Gastroesophageal sphincter (tissue), 4 donors: ENCODE data around the gene PTPRN2. TPM values are rescaled to one million over a fixed set of nuclear protein-coding genes. Genes with fewer than 3 reads are reported as not detected.
A peak's percentile ranks its signal among the peaks of the same experiment; 100 is the strongest.

ENCODE experiments used
- ATAC-seq: fragments of 150-250 bp; one replicate; pipeline ENCODE4 v1.9.1; 2016; ENCODE audit warnings: mild to moderate bottlenecking, moderate library complexity
- H3K27ac ChIP-seq, 4 donors: fragments of 200-600 bp; sonication (generic) in 3 of 4; 1 replicate in 3 of 4; 2 replicates in 1 of 4; pipeline ENCODE4 v1.5.1; 2016 to 2019
- H3K27me3 ChIP-seq: fragments of 200-600 bp; sonication (generic); one replicate; pipeline ENCODE4 v1.5.1; 2019
- H3K36me3 ChIP-seq, 2 donors: fragments of 200-600 bp; sonication (generic); one replicate each; pipeline ENCODE4 v1.5.1; 2019; ENCODE audit warnings: control low read depth in 1 of 2
- H3K4me1 ChIP-seq, 3 donors: fragments of 200-600 bp; sonication (generic); 1 replicate in 2 of 3; 2 replicates in 1 of 3; pipeline ENCODE4 v1.5.1; 2016 to 2019; ENCODE audit warnings: control low read depth in 2 of 3
- H3K4me3 ChIP-seq, 2 donors: fragments of 200-600 bp; sonication (generic); one replicate each; pipeline ENCODE4 v1.5.1; 2019; ENCODE audit warnings: mild to moderate bottlenecking in 1 of 2, moderate library complexity in 1 of 2
- H3K9me3 ChIP-seq, 3 donors: fragments of 200-600 bp; sonication (generic); one replicate each; pipeline ENCODE4 v1.5.1; 2017 to 2019; ENCODE audit warnings: control low read depth in 2 of 3
- CTCF ChIP-seq, 4 experiments: fragments of 200-600 bp in 2 of 4; fragments of 450-650 bp in 2 of 4; sonication (generic) in 1 of 4; IDR thresholded peaks; one replicate each; pipeline ENCODE4 v1.5.1; 2017 to 2019; ENCODE audit warnings: antibody characterized with exemption in 4 of 4, mild to moderate bottlenecking in 2 of 4, moderate library complexity in 2 of 4
- EP300 ChIP-seq: sonication (generic); formaldehyde crosslinking; IDR thresholded peaks from one replicate; pipeline ENCODE4 v1.6.1; 2017; ENCODE audit warnings: antibody characterized with exemption, mild to moderate bottlenecking
- POLR2A ChIP-seq, 2 donors: fragments of 450-650 bp; IDR thresholded peaks; one replicate each; pipeline ENCODE4 v1.6.1; 2017; ENCODE audit warnings: antibody characterized with exemption in 2 of 2, mild to moderate bottlenecking in 2 of 2, moderate library complexity in 1 of 2
- POLR2AphosphoS5 ChIP-seq: sonication (generic); formaldehyde crosslinking; IDR thresholded peaks from one replicate; pipeline ENCODE4 v1.6.1; 2017; ENCODE audit warnings: antibody characterized with exemption
- WGBS, 2 donors: methylation state at CpG; one replicate each; pipeline ENCODE4 v1.1.5; 2018; ENCODE audit warnings: low coverage in 1 of 2; 5-methylcytosine and 5-hydroxymethylcytosine counted together
- total RNA-seq, 4 donors: library from RNA; depleted of rRNA; stranded (reverse); fragments of >200 nt; gene quantifications; one replicate each; pipeline ENCODE4 v1.1.0, GENCODE V29; 2016

The PTPRN2 gene
- total RNA-seq, 4 donors from 2014 or later = 1.7 to 4.7 (median 3.3) TPM

DNA sequence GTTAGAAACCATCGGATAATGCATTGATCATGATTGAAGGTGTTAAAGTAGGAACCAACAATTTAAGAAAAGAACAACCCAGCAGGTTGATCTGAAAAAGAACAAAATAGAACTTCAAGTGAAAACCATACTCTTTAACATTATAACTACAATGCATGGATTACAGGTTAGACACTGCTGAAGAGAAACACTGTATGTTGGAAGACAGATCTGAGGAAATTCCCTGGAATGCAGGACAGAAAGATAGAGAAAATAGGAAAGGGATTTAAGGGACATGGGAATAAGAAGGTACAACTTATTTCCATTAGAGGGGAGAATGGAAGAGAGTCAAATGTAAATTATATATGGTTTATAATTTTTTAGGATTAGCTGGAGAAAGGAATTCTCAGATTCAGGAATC is 947.5 kb downstream of the PTPRN2 start:
- peaks cover 12% of the 10 kb centered on the region for H3K27me3 ChIP-seq
- no peak for TF ChIP-seq POLR2AphosphoS5
- no peak for TF ChIP-seq EP300
- no peaks in the 10 kb centered on the region for H3K4me1 ChIP-seq
- H3K4me3 ChIP-seq = no peak overlapping the region
- H3K36me3 ChIP-seq = no peaks in the 10 kb centered on the region
- ATAC-seq = no peak
- WGBS, 2 donors = 95 to 100% methylated on average over 1 of the region's 1 CpG
- H3K9me3 ChIP-seq = peaks cover 0 to 20% (median 0%) of the 10 kb centered on the region in 3 donors
- H3K27ac ChIP-seq = no peak overlapping the region

GRCh38 chr7:157638563-157638962 is 949.1 kb downstream of the PTPRN2 start:
- Histone ChIP-seq H3K36me3 (no peaks in the 10 kb centered on the region), H3K27me3 (peaks cover 20% of the 10 kb centered on the region), H3K27ac (no peak overlapping the region), H3K4me3 (no peak overlapping the region), H3K9me3 (peaks cover 0 to 20% (median 0%) of the 10 kb centered on the region in 3 donors), H3K4me1 (no peaks in the 10 kb centered on the region)
- WGBS, 2 donors = 89 to 100% methylated on average over 1 to 6 of the region's 8 CpGs
- TF ChIP-seq CTCF (IDR thresholded peaks at IDR 0.05) (no peak), POLR2AphosphoS5 (no peak), EP300 (no peak), POLR2A (IDR thresholded peaks at IDR 0.05) (no peak)
- peak; percentile 10 for ATAC-seq

DNA sequence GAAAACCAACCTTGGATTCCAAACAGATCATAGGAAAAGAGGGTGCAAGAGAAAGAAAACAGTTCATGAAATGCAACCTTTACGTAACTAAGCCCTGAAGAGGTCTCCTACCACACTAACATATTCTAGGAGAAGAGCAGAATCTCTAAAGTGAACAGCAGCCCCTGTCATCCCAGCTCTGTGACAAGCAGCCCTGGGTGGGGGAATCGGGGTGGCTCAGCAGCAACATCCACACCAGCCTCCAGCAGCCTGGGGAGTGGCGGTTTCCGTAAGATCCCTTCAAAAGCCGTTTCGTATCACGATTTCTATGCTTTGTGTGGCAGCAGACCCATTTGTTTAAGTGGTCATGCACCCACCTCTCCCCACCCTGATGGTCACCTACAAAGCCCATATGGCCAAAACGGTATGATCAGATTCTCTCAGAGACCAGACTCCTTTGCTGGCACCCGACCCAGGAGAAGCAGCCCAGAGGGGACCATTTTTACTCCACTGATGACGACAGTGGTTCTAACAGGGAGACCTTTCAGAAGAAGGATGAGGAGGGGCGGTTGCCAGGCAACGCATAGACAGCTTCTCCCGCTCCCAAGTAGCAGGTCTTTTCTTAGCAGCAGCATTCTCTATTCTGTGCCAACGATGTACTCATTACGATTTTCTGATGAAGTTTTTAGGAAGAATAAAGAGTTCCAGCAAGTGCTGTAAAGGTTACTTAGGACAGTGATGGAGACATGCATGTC is 950.2 kb downstream of the PTPRN2 start:
- Histone ChIP-seq H3K36me3 (no peaks in the 10 kb centered on the region), H3K4me3 (no peak overlapping the region), H3K4me1 (no peaks in the 10 kb centered on the region), H3K9me3 (peaks cover 0 to 20% (median 0%) of the 10 kb centered on the region in 3 donors), H3K27me3 (peaks cover 24% of the 10 kb centered on the region), H3K27ac (no peak overlapping the region)
- no peak for ATAC-seq
- TF ChIP-seq POLR2A (IDR thresholded peaks at IDR 0.05) (no peak), CTCF (IDR thresholded peaks at IDR 0.05) (no peak)
- 72 to 80% methylated on average over 1 to 8 of the region's 15 CpGs for WGBS, 2 donors

DNA sequence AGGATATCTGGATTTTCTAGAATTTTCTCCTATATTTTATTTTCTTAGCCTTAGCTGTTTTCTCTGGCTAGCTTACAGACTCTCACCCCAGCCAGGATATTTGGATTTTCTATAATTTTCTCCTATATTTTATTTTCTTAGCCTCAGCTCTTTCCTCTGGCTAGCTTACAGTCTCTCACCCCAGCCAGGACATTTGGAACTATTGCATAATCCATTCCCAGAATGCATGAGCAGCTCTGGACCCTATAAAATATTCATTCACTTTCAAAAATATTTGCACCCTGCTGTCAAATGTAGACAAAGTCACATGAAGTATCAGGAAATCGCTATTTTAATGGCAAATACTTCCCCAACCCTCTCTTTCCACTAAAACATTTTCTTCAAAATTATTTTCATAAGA is 952.0 kb downstream of the PTPRN2 start:
- no peak overlapping the region for H3K27ac ChIP-seq
- 67 to 100% methylated on average over 1 of the region's 1 CpG for WGBS, 2 donors
- no peak for TF ChIP-seq POLR2AphosphoS5
- TF ChIP-seq EP300 = no peak
- no peak for TF ChIP-seq CTCF (IDR thresholded peaks at IDR 0.05)
- TF ChIP-seq POLR2A (IDR thresholded peaks at IDR 0.05) = no peak
- peaks cover 39% of the 10 kb centered on the region for H3K27me3 ChIP-seq
- peaks cover 0 to 13% (median 0%) of the 10 kb centered on the region in 3 donors for H3K9me3 ChIP-seq
- H3K36me3 ChIP-seq = no peaks in the 10 kb centered on the region
- no peaks in the 10 kb centered on the region for H3K4me1 ChIP-seq
- no peak overlapping the region for H3K4me3 ChIP-seq
- ATAC-seq = no peak

DNA sequence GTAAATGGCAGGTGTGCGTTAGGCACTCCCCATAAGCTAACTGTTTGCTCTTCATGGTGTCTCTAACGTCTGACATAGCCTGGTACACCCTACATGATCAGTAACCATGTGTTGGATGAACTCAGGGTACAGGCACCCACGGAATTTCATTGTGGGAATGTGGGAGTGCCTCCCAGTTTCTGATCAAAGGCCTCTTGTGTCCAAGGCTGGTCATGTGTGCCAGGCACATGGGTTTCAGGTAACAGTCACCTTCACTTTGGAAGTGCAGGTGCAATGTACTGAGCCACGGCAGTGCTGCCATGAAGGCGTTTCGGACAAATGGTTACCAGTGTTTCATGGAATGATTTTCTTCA is 952.5 kb downstream of the PTPRN2 start:
- Histone ChIP-seq H3K36me3 (no peaks in the 10 kb centered on the region), H3K27me3 (peaks cover 44% of the 10 kb centered on the region), H3K4me1 (no peaks in the 10 kb centered on the region), H3K9me3 (peaks cover 0 to 8% (median 0%) of the 10 kb centered on the region in 3 donors), H3K27ac (no peak overlapping the region), H3K4me3 (no peak overlapping the region)
- TF ChIP-seq POLR2A (IDR thresholded peaks at IDR 0.05) = no peak
- WGBS, 2 donors = 72 to 95% methylated on average over 3 to 6 of the region's 6 CpGs
- ATAC-seq = no peak

- Histone ChIP-seq H3K27ac (no peak overlapping the region), H3K9me3 (peaks cover 0 to 2% (median 0%) of the 10 kb centered on the region in 3 donors), H3K4me3 (no peak overlapping the region), H3K4me1 (no peaks in the 10 kb centered on the region), H3K36me3 (no peaks in the 10 kb centered on the region), H3K27me3 (peaks cover 48% of the 10 kb centered on the region)
- TF ChIP-seq POLR2A (IDR thresholded peaks at IDR 0.05) (no peak), POLR2AphosphoS5 (no peak), CTCF (IDR thresholded peaks at IDR 0.05) (no peak), EP300 (no peak)
- WGBS, 2 donors = 83 to 87% methylated on average over 11 to 19 of the region's 24 CpGs
- ATAC-seq = no peak
Observed at GRCh38 chr7:157634401-157635147, 953.0 kb downstream of the PTPRN2 start.
